Left lobe of liver (tissue), 2 donors: ENCODE measurements around the gene CIB4. TPM values are rescaled to one million over a fixed set of nuclear protein-coding genes. Genes with fewer than 3 reads are reported as not detected.
"Not testable (repeated sequence)": the region's sequence is repeated elsewhere in the genome, so short reads cannot be mapped to it uniquely, and the experiment has no call there.

Experiments
- ATAC-seq: fragments of 200-7000 bp; cut with Tn5 transposase; one replicate; pipeline ENCODE4 v1.9.1; 2020; ENCODE audit warnings: mild to moderate bottlenecking, moderate library complexity
- DNase-seq: peaks from one replicate; pipeline ENCODE4 v3.0.0-alpha.2; 2020; ENCODE audit warnings: low spot score
- total RNA-seq: library from RNA; stranded (reverse); gene quantifications from one replicate; pipeline ENCODE4 v1.2.1, GENCODE V29; 2021
- donor health status: DM: no; HTN: no; CAD: no; lungs with moderate emphysema.
- donor health status: DM: no; HTN: yes; CAD: no.

The CIB4 gene
- total RNA-seq, 1 donor from 2014 or later = not detected

- no peak for ATAC-seq
- no peak for DNase-seq
Measured at GRCh38 chr2:26574066-26574899, 66.9 kb downstream of the CIB4 start.

- ATAC-seq (no peak), DNase-seq (no peak)
Measured at GRCh38 chr2:26573241-26573925, 67.8 kb downstream of the CIB4 start.

- ATAC-seq (no peak), DNase-seq (no peak)
Measured at GRCh38 chr2:26572591-26572990, 68.6 kb downstream of the CIB4 start.

- DNase-seq (no peak), ATAC-seq (no peak)
Measured at GRCh38 chr2:26571316-26571715, 69.8 kb downstream of the CIB4 start.

GRCh38 chr2:26570083-26570430, 71.1 kb downstream of the CIB4 start:
- DNase-seq (no peak), ATAC-seq (no peak)

- no peak for DNase-seq
- ATAC-seq = no peak
Measured at GRCh38 chr2:26569216-26570082, 71.7 kb downstream of the CIB4 start.

GRCh38 chr2:26568076-26568890, 72.9 kb downstream of the CIB4 start:
- DNase-seq = no peak
- ATAC-seq = no peak

GRCh38 chr2:26567534-26567933, 73.6 kb downstream of the CIB4 start:
- ATAC-seq (no peak), DNase-seq (no peak)

GRCh38 chr2:26566731-26567130, 74.4 kb downstream of the CIB4 start:
- not testable (repeated sequence) for ATAC-seq, DNase-seq

GRCh38 chr2:26566081-26566375, 75.1 kb downstream of the CIB4 start:
- DNase-seq (no peak), ATAC-seq (no peak)

GRCh38 chr2:26564121-26564644, 77.0 kb downstream of the CIB4 start:
- ATAC-seq (no peak), DNase-seq (no peak)

GRCh38 chr2:26563686-26564085, 77.5 kb downstream of the CIB4 start:
- DNase-seq (no peak), ATAC-seq (no peak)

GRCh38 chr2:26562811-26563645, 78.1 kb downstream of the CIB4 start:
- peak; percentile 36 for ATAC-seq

GRCh38 chr2:26561918-26562810, 79.0 kb downstream of the CIB4 start:
- peak; percentile 86 for ATAC-seq
- DNase-seq = peak; percentile 66

More at GRCh38 chr2:26562811-26563645, 78.1 kb downstream of the CIB4 start:
- no peak for DNase-seq

- ATAC-seq (no peak), DNase-seq (no peak)
Measured at GRCh38 chr2:26561376-26561775, 79.8 kb downstream of the CIB4 start.

- ATAC-seq (no peak), DNase-seq (no peak)
Measured at GRCh38 chr2:26560892-26561291, 80.3 kb downstream of the CIB4 start.

GRCh38 chr2:26559556-26559955, 81.6 kb downstream of the CIB4 start:
- no peak for DNase-seq
- no peak for ATAC-seq

- ATAC-seq = no peak
- DNase-seq = no peak
Measured at GRCh38 chr2:26559044-26559405, 82.1 kb downstream of the CIB4 start.
